T-helper 17 cell (primary cell): ENCODE results near the gene VPS37C. TPM values are rescaled to one million over a fixed set of nuclear protein-coding genes. Genes with fewer than 3 reads are reported as not detected.

Source experiments
- ATAC-seq: fragments of 150-1000 bp; cut with Tn5 transposase; 2 replicates; pipeline ENCODE4 v1.10.0; 2021; ENCODE audit warnings: mild to moderate bottlenecking, moderate library complexity
- DNase-seq, 3 donors: peaks; one replicate each; pipeline versions ENCODE4 v3.0.0 to v3.0.0-alpha.2; 2020 to 2021
- H3K9me3 ChIP-seq: one replicate; pipeline ENCODE4 v1.7.0; 2013; ENCODE audit warnings: low read length, mild to moderate bottlenecking; ENCODE audit not compliant: control insufficient read depth, poor library complexity, severe bottlenecking
- H3K27ac Mint-ChIP-seq: one replicate; pipeline ENCODE4 v1.8.0; 2022; ENCODE audit warnings: mild to moderate bottlenecking, moderate library complexity, mixed read lengths
- H3K27me3 Mint-ChIP-seq: one replicate; pipeline ENCODE4 v1.8.0; 2022; ENCODE audit warnings: mixed read lengths
- H3K36me3 Mint-ChIP-seq: one replicate; pipeline ENCODE4 v1.8.0; 2022; ENCODE audit warnings: low read depth, mixed read lengths
- H3K4me1 Mint-ChIP-seq: one replicate; pipeline ENCODE4 v1.8.0; 2022; ENCODE audit warnings: mild to moderate bottlenecking, mixed read lengths
- H3K4me3 Mint-ChIP-seq: one replicate; pipeline ENCODE4 v1.8.0; 2022; ENCODE audit warnings: mild to moderate bottlenecking, moderate library complexity, mixed read lengths
- total RNA-seq, 4 donors: library from RNA in 2 of 4; stranded (reverse) in 2 of 4; gene quantifications; one replicate each; pipeline ENCODE4 v1.2.3 and lab custom pipeline; 2022 to 2026

Gene VPS37C
- total RNA-seq, 2 donors from 2014 or later, result 3.5 to 5.6 TPM

- peaks cover 3% of the 10 kb centered on the region for H3K9me3 ChIP-seq
- Mint-ChIP-seq H3K36me3 (peaks cover 6% of the 10 kb centered on the region), H3K4me1 (peaks cover 28% of the 10 kb centered on the region), H3K27ac (peak overlapping the region; percentile 69), H3K27me3 (no peaks in the 10 kb centered on the region), H3K4me3 (no peak overlapping the region)
- ATAC-seq, result no peak
- no peak for DNase-seq
These were observed 3.5 kb downstream of the VPS37C start for GRCh38 chr11:61157743-61158142.

GRCh38 chr11:61155741-61156140 is 5.5 kb downstream of the VPS37C start:
- H3K27me3 Mint-ChIP-seq, result no peaks in the 10 kb centered on the region
- no peak overlapping the region for H3K4me3 Mint-ChIP-seq
- DNase-seq (no peak), ATAC-seq (no peak)
- H3K27ac Mint-ChIP-seq, result no peak overlapping the region
- H3K36me3 Mint-ChIP-seq, result peaks cover 6% of the 10 kb centered on the region
- H3K9me3 ChIP-seq, result peaks cover 3% of the 10 kb centered on the region
- H3K4me1 Mint-ChIP-seq, result peaks cover 25% of the 10 kb centered on the region

GRCh38 chr11:61155312-61155711 is 5.9 kb downstream of the VPS37C start:
- H3K36me3 Mint-ChIP-seq, result peaks cover 8% of the 10 kb centered on the region
- no peak for ATAC-seq
- no peak for DNase-seq
- H3K9me3 ChIP-seq, result peaks cover 3% of the 10 kb centered on the region
- no peaks in the 10 kb centered on the region for H3K27me3 Mint-ChIP-seq
- H3K27ac Mint-ChIP-seq, result no peak overlapping the region
- H3K4me3 Mint-ChIP-seq, result no peak overlapping the region
- peaks cover 23% of the 10 kb centered on the region for H3K4me1 Mint-ChIP-seq

GRCh38 chr11:61154528-61154927 is 6.7 kb downstream of the VPS37C start:
- H3K4me1 Mint-ChIP-seq, result peaks cover 26% of the 10 kb centered on the region
- no peak overlapping the region for H3K4me3 Mint-ChIP-seq
- ATAC-seq (no peak), DNase-seq (no peak)
- H3K27ac Mint-ChIP-seq, result no peak overlapping the region
- no peaks in the 10 kb centered on the region for H3K27me3 Mint-ChIP-seq
- H3K9me3 ChIP-seq, result peaks cover 3% of the 10 kb centered on the region
- peaks cover 8% of the 10 kb centered on the region for H3K36me3 Mint-ChIP-seq

GRCh38 chr11:61153593-61154095 is 7.6 kb downstream of the VPS37C start:
- H3K27me3 Mint-ChIP-seq, result no peaks in the 10 kb centered on the region
- DNase-seq (no peak), ATAC-seq (no peak)
- peaks cover 22% of the 10 kb centered on the region for H3K4me1 Mint-ChIP-seq
- no peak overlapping the region for H3K4me3 Mint-ChIP-seq
- H3K36me3 Mint-ChIP-seq, result peaks cover 8% of the 10 kb centered on the region
- H3K27ac Mint-ChIP-seq, result no peak overlapping the region
- peaks cover 3% of the 10 kb centered on the region for H3K9me3 ChIP-seq

GRCh38 chr11:61152816-61153592 is 8.2 kb downstream of the VPS37C start:
- ATAC-seq (no peak), DNase-seq (no peak)
- H3K27me3 Mint-ChIP-seq, result no peaks in the 10 kb centered on the region
- H3K9me3 ChIP-seq, result peaks cover 3% of the 10 kb centered on the region
- H3K36me3 Mint-ChIP-seq, result peaks cover 8% of the 10 kb centered on the region
- no peak overlapping the region for H3K4me3 Mint-ChIP-seq
- no peak overlapping the region for H3K27ac Mint-ChIP-seq
- H3K4me1 Mint-ChIP-seq, result peaks cover 21% of the 10 kb centered on the region

- DNase-seq, result no peak
- H3K27me3 Mint-ChIP-seq, result no peaks in the 10 kb centered on the region
- no peak overlapping the region for H3K27ac Mint-ChIP-seq
- peaks cover 8% of the 10 kb centered on the region for H3K36me3 Mint-ChIP-seq
- peaks cover 3% of the 10 kb centered on the region for H3K9me3 ChIP-seq
- H3K4me1 Mint-ChIP-seq, result peaks cover 17% of the 10 kb centered on the region
- H3K4me3 Mint-ChIP-seq, result no peak overlapping the region
- no peak for ATAC-seq
These were observed 9.5 kb downstream of the VPS37C start for GRCh38 chr11:61151545-61152252.

GRCh38 chr11:61150706-61151544 is 10.3 kb downstream of the VPS37C start:
- Mint-ChIP-seq H3K27ac (no peak overlapping the region), H3K36me3 (peaks cover 8% of the 10 kb centered on the region), H3K4me1 (peaks cover 20% of the 10 kb centered on the region), H3K27me3 (no peaks in the 10 kb centered on the region), H3K4me3 (no peak overlapping the region)
- peaks cover 3% of the 10 kb centered on the region for H3K9me3 ChIP-seq
- ATAC-seq (no peak), DNase-seq (no peak)

GRCh38 chr11:61149624-61150615 is 11.3 kb downstream of the VPS37C start:
- ATAC-seq (no peak), DNase-seq (no peak)
- Mint-ChIP-seq H3K27me3 (no peaks in the 10 kb centered on the region), H3K4me1 (peaks cover 23% of the 10 kb centered on the region), H3K4me3 (no peak overlapping the region), H3K27ac (no peak overlapping the region), H3K36me3 (peaks cover 8% of the 10 kb centered on the region)
- H3K9me3 ChIP-seq, result peaks cover 3% of the 10 kb centered on the region

- no peak for DNase-seq
- H3K9me3 ChIP-seq, result no peaks in the 10 kb centered on the region
- Mint-ChIP-seq H3K27me3 (no peaks in the 10 kb centered on the region), H3K36me3 (peaks cover 2% of the 10 kb centered on the region), H3K4me3 (no peak overlapping the region), H3K4me1 (peaks cover 26% of the 10 kb centered on the region), H3K27ac (peak overlapping the region; percentile 67)
- ATAC-seq, result no peak
These were observed 13.2 kb downstream of the VPS37C start for GRCh38 chr11:61147791-61148620.

- no peak for ATAC-seq
- no peak overlapping the region for H3K4me3 Mint-ChIP-seq
- peaks cover 23% of the 10 kb centered on the region for H3K4me1 Mint-ChIP-seq
- H3K27ac Mint-ChIP-seq, result no peak overlapping the region
- peaks cover 2% of the 10 kb centered on the region for H3K36me3 Mint-ChIP-seq
- DNase-seq, result no peak
- H3K27me3 Mint-ChIP-seq, result no peaks in the 10 kb centered on the region
- H3K9me3 ChIP-seq, result no peaks in the 10 kb centered on the region
These were observed 14.0 kb downstream of the VPS37C start for GRCh38 chr11:61147271-61147670.
